Chondrocyte (in vitro differentiated cells): ENCODE results near the gene DIO3. TPM values are rescaled to one million over a fixed set of nuclear protein-coding genes. Genes with fewer than 3 reads are reported as not detected.

ENCODE experiments used
- DNase-seq: peaks from one replicate; pipeline ENCODE4 v3.0.0; 2021; ENCODE audit warnings: mixed read lengths, low spot score
- H3K27ac Mint-ChIP-seq: one replicate; pipeline ENCODE4 v1.8.0; 2021; ENCODE audit warnings: mild to moderate bottlenecking, moderate library complexity, mixed read lengths; ENCODE audit not compliant: unreplicated experiment
- H3K27me3 Mint-ChIP-seq: 2 replicates; pipeline ENCODE4 v1.8.0; 2021; ENCODE audit warnings: low read depth, mixed read lengths
- H3K36me3 Mint-ChIP-seq: 2 replicates; pipeline ENCODE4 v1.8.0; 2021; ENCODE audit warnings: low read depth, mixed read lengths
- H3K4me1 Mint-ChIP-seq: 2 replicates; pipeline ENCODE4 v1.8.0; 2021; ENCODE audit warnings: low read depth, mild to moderate bottlenecking, mixed read lengths
- H3K4me3 Mint-ChIP-seq: one replicate; pipeline ENCODE4 v1.8.0; 2021; ENCODE audit warnings: mild to moderate bottlenecking, moderate library complexity, mixed read lengths; ENCODE audit not compliant: unreplicated experiment
- H3K9me3 Mint-ChIP-seq: 2 replicates; pipeline ENCODE4 v1.8.0; 2021; ENCODE audit warnings: low read depth, mixed read lengths
- total RNA-seq: library from RNA; stranded (reverse); gene quantifications from 3 replicates; pipeline ENCODE4 v1.2.1, GENCODE V29; 2021
- TF ChIP-seq, protein P1 (sequence below): fragments of 200-600 bp; sonication (generic); IDR thresholded peaks from 2 replicates; pipeline ENCODE4 v1.5.0; 2021; ENCODE audit warnings: antibody characterized with exemption, mild to moderate bottlenecking, moderate library complexity

The DIO3 gene
- total RNA-seq, 1 donor from 2014 or later, result not detected

DNA sequence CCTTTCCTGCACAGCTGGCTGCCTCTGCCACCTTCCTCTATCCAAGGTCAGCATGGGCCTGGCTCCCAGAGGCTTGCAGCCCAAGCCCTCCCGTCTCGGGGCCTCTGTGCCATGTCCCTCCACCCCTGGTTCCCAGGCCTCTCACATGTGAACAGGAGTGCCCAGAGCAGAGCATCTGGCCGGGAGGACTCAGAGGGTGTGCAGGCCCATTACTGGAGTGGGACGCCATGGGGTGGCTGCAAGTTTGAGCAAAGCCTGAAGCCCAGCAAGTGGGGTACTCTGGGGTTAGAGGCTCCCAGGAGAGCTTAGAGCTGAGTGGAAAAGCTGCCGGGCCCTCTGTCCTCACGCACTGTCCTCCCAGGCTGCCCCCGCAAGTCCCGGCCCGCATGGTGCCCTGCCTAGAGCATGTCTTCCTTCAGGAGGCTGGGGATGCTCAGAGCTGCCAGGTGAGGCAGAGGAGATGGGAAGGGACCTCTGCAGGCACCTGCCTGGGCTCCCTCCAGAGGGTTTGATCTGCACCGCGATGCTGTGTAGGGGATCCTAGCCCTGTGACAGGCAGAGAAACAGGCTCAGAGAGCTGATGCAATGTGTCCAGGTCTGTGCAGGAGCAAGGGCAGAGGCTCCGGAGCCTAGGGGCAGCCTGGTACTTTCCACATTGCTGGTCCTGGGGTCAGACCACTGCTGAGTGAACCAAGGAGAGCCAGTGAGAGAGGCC lies 39.8 kb downstream of the DIO3 start:
- TF ChIP-seq, protein P1, sequence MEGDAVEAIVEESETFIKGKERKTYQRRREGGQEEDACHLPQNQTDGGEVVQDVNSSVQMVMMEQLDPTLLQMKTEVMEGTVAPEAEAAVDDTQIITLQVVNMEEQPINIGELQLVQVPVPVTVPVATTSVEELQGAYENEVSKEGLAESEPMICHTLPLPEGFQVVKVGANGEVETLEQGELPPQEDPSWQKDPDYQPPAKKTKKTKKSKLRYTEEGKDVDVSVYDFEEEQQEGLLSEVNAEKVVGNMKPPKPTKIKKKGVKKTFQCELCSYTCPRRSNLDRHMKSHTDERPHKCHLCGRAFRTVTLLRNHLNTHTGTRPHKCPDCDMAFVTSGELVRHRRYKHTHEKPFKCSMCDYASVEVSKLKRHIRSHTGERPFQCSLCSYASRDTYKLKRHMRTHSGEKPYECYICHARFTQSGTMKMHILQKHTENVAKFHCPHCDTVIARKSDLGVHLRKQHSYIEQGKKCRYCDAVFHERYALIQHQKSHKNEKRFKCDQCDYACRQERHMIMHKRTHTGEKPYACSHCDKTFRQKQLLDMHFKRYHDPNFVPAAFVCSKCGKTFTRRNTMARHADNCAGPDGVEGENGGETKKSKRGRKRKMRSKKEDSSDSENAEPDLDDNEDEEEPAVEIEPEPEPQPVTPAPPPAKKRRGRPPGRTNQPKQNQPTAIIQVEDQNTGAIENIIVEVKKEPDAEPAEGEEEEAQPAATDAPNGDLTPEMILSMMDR, result no peak
- peak; percentile 86 for DNase-seq
- Mint-ChIP-seq H3K4me3 (no peak overlapping the region), H3K27ac (no peak overlapping the region), H3K36me3 (no peaks in the 10 kb centered on the region), H3K9me3 (peaks cover 7% of the 10 kb centered on the region), H3K4me1 (no peaks in the 10 kb centered on the region), H3K27me3 (peaks cover 12% of the 10 kb centered on the region)

DNA sequence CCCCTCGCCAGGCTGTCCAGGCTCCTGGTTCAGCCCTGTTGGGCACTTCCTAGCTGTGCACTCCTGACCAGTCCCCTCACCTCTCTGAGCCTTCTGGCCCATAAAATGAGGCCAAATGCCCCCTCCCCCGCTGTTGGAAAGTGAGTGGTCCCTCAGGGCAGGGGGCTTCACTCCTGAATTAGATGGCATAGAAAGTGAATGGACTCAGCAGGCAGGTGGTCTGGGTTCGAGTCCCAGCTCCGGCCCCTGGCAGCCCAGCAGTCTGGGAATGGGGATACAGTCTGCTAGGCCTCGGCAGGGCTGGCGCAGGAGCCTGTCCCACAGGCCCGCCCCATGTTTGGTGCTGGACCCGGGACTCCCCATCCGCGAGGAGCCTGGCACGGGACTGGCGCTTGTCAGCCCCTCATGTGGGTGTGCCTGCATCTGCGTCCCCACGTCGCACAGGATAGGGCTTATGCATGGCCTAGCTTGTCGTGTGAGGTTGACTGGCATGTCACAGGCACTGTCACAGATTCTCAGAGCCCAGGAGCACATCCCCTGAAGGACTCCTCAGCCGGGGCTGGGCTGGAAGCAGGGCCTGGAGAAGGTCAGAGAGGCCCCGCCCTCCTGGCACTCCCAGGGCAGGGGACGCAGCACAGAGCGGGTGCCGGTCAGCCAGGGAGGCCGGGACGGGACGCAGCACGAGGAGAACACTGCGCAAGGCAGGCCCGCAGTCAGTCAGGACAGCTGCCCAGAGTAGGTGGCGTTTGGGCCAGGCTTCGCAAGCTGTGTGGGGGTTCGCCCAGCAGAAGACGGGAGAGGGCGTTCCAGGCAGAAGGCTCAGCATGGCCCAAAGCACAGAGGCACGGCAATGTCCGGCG lies 40.5 kb downstream of the DIO3 start:
- peak; percentile 84 for DNase-seq
- Mint-ChIP-seq H3K9me3 (peaks cover 7% of the 10 kb centered on the region), H3K4me1 (no peaks in the 10 kb centered on the region), H3K27me3 (peaks cover 20% of the 10 kb centered on the region), H3K36me3 (no peaks in the 10 kb centered on the region), H3K27ac (no peak overlapping the region), H3K4me3 (no peak overlapping the region)
- TF ChIP-seq, protein P1, result no peak

DNA sequence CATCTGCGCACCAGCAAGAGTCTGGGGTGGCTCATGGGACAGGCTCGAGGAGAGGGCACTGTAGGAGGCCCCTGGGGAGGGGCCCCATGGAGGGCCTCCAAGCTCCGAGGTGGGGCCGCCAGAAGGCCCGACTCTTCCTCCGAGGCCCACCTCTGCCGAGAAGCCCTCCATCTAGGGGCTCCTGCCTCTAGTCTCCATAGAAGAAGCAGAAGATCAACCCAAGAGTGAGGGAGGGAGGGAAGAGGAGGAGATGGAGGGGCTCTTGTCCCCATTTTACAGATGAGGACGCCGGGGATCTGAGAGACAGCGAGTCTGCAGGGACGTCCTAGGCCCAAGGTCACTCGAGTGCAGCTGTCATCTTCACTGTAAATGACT lies 41.2 kb downstream of the DIO3 start:
- Mint-ChIP-seq H3K4me3 (no peak overlapping the region), H3K4me1 (no peaks in the 10 kb centered on the region), H3K27me3 (peaks cover 22% of the 10 kb centered on the region), H3K36me3 (no peaks in the 10 kb centered on the region), H3K27ac (no peak overlapping the region), H3K9me3 (peaks cover 7% of the 10 kb centered on the region)
- no peak for DNase-seq
- TF ChIP-seq, protein P1, result no peak

DNA sequence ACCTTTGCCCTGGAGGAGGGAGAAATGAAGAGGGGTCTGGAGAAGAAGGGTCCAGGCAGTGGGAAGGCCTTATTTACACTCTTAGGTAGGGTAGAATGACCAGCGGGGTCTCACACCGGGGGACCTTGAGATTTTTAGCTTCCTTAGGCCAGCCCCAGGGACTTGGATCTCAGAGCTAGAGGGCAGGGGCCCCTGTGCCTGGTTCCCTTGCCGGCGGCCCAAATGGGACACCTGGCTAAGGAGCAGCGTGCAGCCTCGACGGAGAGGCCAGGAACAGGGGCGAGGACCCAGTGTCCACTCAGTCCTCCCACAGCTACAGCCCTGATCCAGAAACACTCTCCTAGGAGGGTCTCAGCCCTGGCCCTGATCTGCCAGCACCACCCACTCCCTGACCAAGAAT lies 41.8 kb downstream of the DIO3 start:
- TF ChIP-seq, protein P1, result no peak
- Mint-ChIP-seq H3K9me3 (peaks cover under 1% of the 10 kb centered on the region), H3K27me3 (peaks cover 24% of the 10 kb centered on the region), H3K36me3 (no peaks in the 10 kb centered on the region), H3K27ac (no peak overlapping the region), H3K4me1 (no peaks in the 10 kb centered on the region), H3K4me3 (no peak overlapping the region)
- DNase-seq, result no peak

DNA sequence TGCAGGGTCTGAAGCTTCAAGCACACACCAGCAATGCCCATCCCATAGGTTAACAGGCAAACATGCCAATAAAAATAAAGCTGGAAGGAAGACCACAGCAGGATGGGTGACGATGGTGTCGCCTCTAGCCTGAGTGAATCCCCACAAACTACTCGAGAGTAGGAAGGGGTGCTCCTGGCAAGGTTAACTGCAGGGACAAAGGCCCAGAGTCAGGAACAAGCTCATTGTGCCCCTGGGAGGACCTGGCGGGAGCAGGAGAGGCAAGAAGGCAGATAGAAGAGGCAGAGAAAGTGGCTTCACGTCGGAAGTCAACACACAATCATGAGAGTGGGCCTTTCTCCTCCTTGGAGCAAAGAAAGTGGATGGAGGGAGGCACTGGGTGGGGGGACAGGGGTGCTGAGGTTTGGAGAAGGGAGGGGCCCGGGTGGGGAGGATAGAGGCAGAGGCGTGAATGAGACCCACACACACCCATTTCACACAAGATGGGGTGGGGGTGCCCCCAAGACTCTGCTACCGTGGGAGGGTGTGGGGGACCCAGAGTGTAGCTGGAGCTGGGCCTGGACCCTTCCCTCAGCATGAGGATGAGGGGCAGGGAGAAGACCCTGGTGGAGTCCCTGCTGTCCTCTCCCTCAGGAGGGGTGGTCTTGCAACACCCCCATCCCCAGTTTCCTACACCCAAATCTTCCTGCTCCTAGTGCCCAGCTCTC lies 43.1 kb downstream of the DIO3 start:
- Mint-ChIP-seq H3K4me1 (no peaks in the 10 kb centered on the region), H3K9me3 (no peaks in the 10 kb centered on the region), H3K27me3 (peaks cover 36% of the 10 kb centered on the region), H3K36me3 (no peaks in the 10 kb centered on the region), H3K4me3 (no peak overlapping the region), H3K27ac (no peak overlapping the region)
- TF ChIP-seq, protein P1, result no peak
- DNase-seq, result no peak
